PC-9 (cell line): ENCODE measurements around the gene ORAI3.

Experiments used
- EZH2 ChIP-seq: fragments of 200-600 bp; sonication (generic); IDR thresholded peaks from 2 replicates; pipeline ENCODE4 v1.8.0; 2017; ENCODE audit warnings: antibody characterized with exemption, low read depth
- TF ChIP-seq, protein P1 (sequence below): fragments of 200-600 bp; sonication (generic); conservative IDR thresholded peaks from 2 replicates; pipeline ENCODE4 v1.6.1; 2017; ENCODE audit warnings: mixed run types, antibody characterized with exemption, mild to moderate bottlenecking, moderate library complexity

DNA sequence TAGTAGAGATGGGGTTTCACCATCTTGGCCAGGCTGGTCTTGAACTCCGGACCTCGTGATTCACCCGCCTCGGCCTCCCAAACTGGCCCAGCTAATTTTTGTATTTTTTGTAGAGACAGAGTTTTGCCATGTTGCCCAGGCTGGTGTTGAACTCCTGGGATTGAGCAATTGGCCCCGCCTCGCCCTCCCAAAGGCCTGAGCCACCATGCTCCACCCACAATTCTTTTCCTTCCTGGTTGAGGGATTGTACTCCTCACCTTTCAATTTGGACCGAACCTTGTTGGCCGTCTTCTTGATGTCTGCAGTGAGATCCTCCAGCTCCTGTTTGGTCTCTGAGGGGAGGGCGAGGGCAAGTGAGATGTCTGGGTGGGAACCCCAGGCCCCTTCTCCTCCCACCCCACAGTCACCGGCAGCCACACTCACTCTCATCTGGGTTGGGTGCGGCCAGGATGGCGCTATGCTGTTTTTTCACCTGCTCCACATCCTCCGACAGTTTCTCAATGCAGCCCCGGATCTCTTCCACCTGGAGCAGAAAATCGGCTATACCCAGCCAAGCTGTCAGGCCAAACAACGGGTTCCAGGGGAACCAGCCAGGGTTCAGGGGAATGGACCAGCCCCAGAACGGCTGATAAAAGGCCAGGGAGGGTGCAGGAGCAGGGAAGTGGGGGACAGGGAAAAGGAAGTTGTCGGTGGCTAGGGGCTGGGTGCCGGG, 52.0 kb downstream of the ORAI3 start:
- TF ChIP-seq EZH2 = no peak
- TF ChIP-seq, protein P1, sequence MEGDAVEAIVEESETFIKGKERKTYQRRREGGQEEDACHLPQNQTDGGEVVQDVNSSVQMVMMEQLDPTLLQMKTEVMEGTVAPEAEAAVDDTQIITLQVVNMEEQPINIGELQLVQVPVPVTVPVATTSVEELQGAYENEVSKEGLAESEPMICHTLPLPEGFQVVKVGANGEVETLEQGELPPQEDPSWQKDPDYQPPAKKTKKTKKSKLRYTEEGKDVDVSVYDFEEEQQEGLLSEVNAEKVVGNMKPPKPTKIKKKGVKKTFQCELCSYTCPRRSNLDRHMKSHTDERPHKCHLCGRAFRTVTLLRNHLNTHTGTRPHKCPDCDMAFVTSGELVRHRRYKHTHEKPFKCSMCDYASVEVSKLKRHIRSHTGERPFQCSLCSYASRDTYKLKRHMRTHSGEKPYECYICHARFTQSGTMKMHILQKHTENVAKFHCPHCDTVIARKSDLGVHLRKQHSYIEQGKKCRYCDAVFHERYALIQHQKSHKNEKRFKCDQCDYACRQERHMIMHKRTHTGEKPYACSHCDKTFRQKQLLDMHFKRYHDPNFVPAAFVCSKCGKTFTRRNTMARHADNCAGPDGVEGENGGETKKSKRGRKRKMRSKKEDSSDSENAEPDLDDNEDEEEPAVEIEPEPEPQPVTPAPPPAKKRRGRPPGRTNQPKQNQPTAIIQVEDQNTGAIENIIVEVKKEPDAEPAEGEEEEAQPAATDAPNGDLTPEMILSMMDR = no peak
